Testis (tissue), 5 donors: ENCODE data around the gene SFRP4. TPM values are rescaled to one million over a fixed set of nuclear protein-coding genes. Genes with fewer than 3 reads are reported as not detected.
A peak's percentile ranks its signal among the peaks of the same experiment; 100 is the strongest.

Source experiments
- DNase-seq: peaks from one replicate; pipeline ENCODE4 v3.0.0-alpha.2; 2019
- H3K27ac ChIP-seq, 2 donors: fragments of 200-600 bp; sonication (generic); one replicate each; pipeline ENCODE4 v1.5.1; 2019
- H3K27me3 ChIP-seq: fragments of 200-600 bp; sonication (generic); one replicate; pipeline ENCODE4 v1.5.1; 2019
- H3K36me3 ChIP-seq: fragments of 200-600 bp; sonication (generic); one replicate; pipeline ENCODE4 v1.5.1; 2017; ENCODE audit warnings: low read depth; ENCODE audit errors: missing control alignments
- H3K4me1 ChIP-seq: fragments of 200-600 bp; sonication (generic); one replicate; pipeline ENCODE4 v1.5.1; 2019
- H3K4me3 ChIP-seq, 2 donors: fragments of 200-600 bp; sonication (generic); one replicate each; pipeline ENCODE4 v1.5.1; 2017 to 2019
- H3K9me3 ChIP-seq: fragments of 200-600 bp; sonication (generic); one replicate; pipeline ENCODE4 v1.5.1; 2017
- CTCF ChIP-seq, 3 experiments: fragments of 450-650 bp in 2 of 3; fragments of 200-600 bp in 1 of 3; sonication (generic) in 1 of 3; IDR thresholded peaks; one replicate each; pipeline ENCODE4 v1.5.1; 2016 to 2019; ENCODE audit warnings: antibody characterized with exemption in 3 of 3, mild to moderate bottlenecking in 2 of 3, moderate library complexity in 1 of 3
- POLR2A ChIP-seq: fragments of 450-650 bp; IDR thresholded peaks from one replicate; pipeline ENCODE4 v1.6.1; 2017; ENCODE audit warnings: antibody characterized with exemption, mild to moderate bottlenecking, moderate library complexity
- WGBS, 2 donors: methylation state at CpG; one replicate each; pipeline ENCODE4 v1.1.5; 2018; 5-methylcytosine and 5-hydroxymethylcytosine counted together
- intact Hi-C: fragments of 100-400 bp; cut with DNase I; formaldehyde crosslinking; loops from one replicate; pipeline ENCODE4 v1.15.1; 2023; ENCODE audit warnings: low total_unique reads
- long read RNA-seq, 2 donors: transcript quantifications; one replicate each; lab custom pipeline, GENCODE V29; 2026
- polyA plus RNA-seq: library from polyadenylated mRNA; stranded (reverse); fragments of 350-450 nt; fragmentation: Illumina TruSeq; extraction: RNeasy Lipid Tissue Mini Kit (QIAGEN cat#74804); gene quantifications from one replicate; pipeline ENCODE4 v1.2.3, GENCODE V29; 2014; ENCODE audit warnings: low read depth, low replicate concordance; ENCODE audit not compliant: insufficient read depth
- total RNA-seq, 2 donors: library from RNA; depleted of rRNA; stranded (reverse); fragments of >200 nt; gene quantifications; one replicate each; pipeline ENCODE4 v1.2.3, GENCODE V29; 2016

The SFRP4 gene
- total RNA-seq, result 10 to 100 TPM in 1 of 2 donors, 1 to 10 TPM in 1; 9.0 to 18.5 TPM
- 48.0 TPM for polyA plus RNA-seq
- long read RNA-seq, donor 1, partial matches to known transcripts, result 0 of 1 reads
- long read RNA-seq, donor 1, other reads (novel, unspliced or antisense), result 0 of 1 reads
- long read RNA-seq, donor 2, result 0 reads

- DNase-seq, result peak; percentile 65
- H3K4me3 ChIP-seq, result peak within 1 kb of the TSS; percentile 66 to 74
- 1% methylated on average over 12 to 46 of the region's 46 CpGs for WGBS, 2 donors
- no peaks in the 10 kb centered on the region for H3K4me1 ChIP-seq
- TF ChIP-seq CTCF (IDR thresholded peaks at IDR 0.05) (peak; percentile 44 to 65 (median 59)), POLR2A (no peak)
- H3K9me3 ChIP-seq, result no peaks in the 10 kb centered on the region
- peak within 1 kb of the TSS; percentile 60 to 85 for H3K27ac ChIP-seq
- intact Hi-C loops, result no loop called here
- no peaks in the 10 kb centered on the region for H3K27me3 ChIP-seq
- H3K36me3 ChIP-seq, result no peaks in the 10 kb centered on the region
Observed at GRCh38 chr7:37916673-37917660, at the start of gene SFRP4. Gene SFRP4 (minus strand): TSS chr7:37916817. CDS start chr7:37916537, 280 bp downstream.

GRCh38 chr7:37964196-37964595 lies 47.6 kb upstream of the SFRP4 start:
- H3K36me3 ChIP-seq, result no peaks in the 10 kb centered on the region
- H3K9me3 ChIP-seq, result no peaks in the 10 kb centered on the region
- DNase-seq, result no peak
- H3K27me3 ChIP-seq, result no peaks in the 10 kb centered on the region
- H3K27ac ChIP-seq, result no peak overlapping the region
- no peak overlapping the region for H3K4me3 ChIP-seq
- TF ChIP-seq POLR2A (no peak), CTCF (IDR thresholded peaks at IDR 0.05) (no peak)
- WGBS, 2 donors, result 80 to 88% methylated on average over 5 of the region's 5 CpGs
- H3K4me1 ChIP-seq, result no peaks in the 10 kb centered on the region
- intact Hi-C loops, result no loop called here

GRCh38 chr7:37961251-37961650 lies 44.6 kb upstream of the SFRP4 start:
- Histone ChIP-seq H3K9me3 (no peaks in the 10 kb centered on the region), H3K27me3 (no peaks in the 10 kb centered on the region), H3K36me3 (no peaks in the 10 kb centered on the region), H3K4me1 (no peaks in the 10 kb centered on the region), H3K27ac (no peak overlapping the region), H3K4me3 (no peak overlapping the region)
- intact Hi-C loops, result no loop called here
- TF ChIP-seq POLR2A (no peak), CTCF (IDR thresholded peaks at IDR 0.05) (no peak)
- WGBS, 2 donors, result 52 to 70% methylated on average over 4 to 5 of the region's 5 CpGs
- DNase-seq, result no peak

GRCh38 chr7:37960483-37960882 lies 43.9 kb upstream of the SFRP4 start:
- Histone ChIP-seq H3K4me1 (no peaks in the 10 kb centered on the region), H3K9me3 (no peaks in the 10 kb centered on the region), H3K27me3 (no peaks in the 10 kb centered on the region), H3K36me3 (no peaks in the 10 kb centered on the region), H3K4me3 (no peak overlapping the region), H3K27ac (no peak overlapping the region)
- TF ChIP-seq POLR2A (no peak), CTCF (IDR thresholded peaks at IDR 0.05) (no peak)
- DNase-seq, result no peak
- intact Hi-C loops, result no loop called here
- WGBS, 2 donors, result 68 to 79% methylated on average over 2 of the region's 2 CpGs
